ENCODE results near the gene IRX6.

IRX6 gene

GRCh38 chr16:55279598-55279997 is 44.4 kb upstream of the IRX6 start:
- H3K4me3 ChIP-seq (ENCODE audit: low read depth in 1 of 2, low read length in 1 of 2): no peak overlapping the region
- no peaks in the 10 kb centered on the region for H3K4me1 ChIP-seq (ENCODE audit: control insufficient read depth in 1 of 2, insufficient read depth in 1 of 2, low read depth in 1 of 2, low read length in 1 of 2)
- H3K27ac ChIP-seq: no peak overlapping the region
- no peaks in the 10 kb centered on the region for H3K36me3 ChIP-seq
- no peaks in the 10 kb centered on the region for H3K9me3 ChIP-seq
- peaks cover 48% of the 10 kb centered on the region for H3K27me3 ChIP-seq
- TF ChIP-seq CTCF (IDR thresholded peaks at IDR 0.05): no peak

- H3K9me3 ChIP-seq: no peaks in the 10 kb centered on the region
- TF ChIP-seq CTCF (IDR thresholded peaks at IDR 0.05): no peak
- no peaks in the 10 kb centered on the region for H3K36me3 ChIP-seq
- H3K27me3 ChIP-seq: peaks cover 53% of the 10 kb centered on the region
- H3K27ac ChIP-seq: no peak overlapping the region
- H3K4me1 ChIP-seq (ENCODE audit: control insufficient read depth in 1 of 2, insufficient read depth in 1 of 2, low read depth in 1 of 2, low read length in 1 of 2): no peaks in the 10 kb centered on the region
- no peak overlapping the region for H3K4me3 ChIP-seq (ENCODE audit: low read depth in 1 of 2, low read length in 1 of 2)
Measured at GRCh38 chr16:55280587-55280986, 43.4 kb upstream of the IRX6 start.

GRCh38 chr16:55282441-55282840 is 41.6 kb upstream of the IRX6 start:
- Histone ChIP-seq H3K36me3 (no peaks in the 10 kb centered on the region), H3K27me3 (peaks cover 53% of the 10 kb centered on the region)

GRCh38 chr16:55283812-55284717 is 39.9 kb upstream of the IRX6 start:
- H3K4me1 ChIP-seq (ENCODE audit: control insufficient read depth in 1 of 2, insufficient read depth in 1 of 2, low read depth in 1 of 2, low read length in 1 of 2): no peaks in the 10 kb centered on the region
- no peaks in the 10 kb centered on the region for H3K36me3 ChIP-seq
- H3K9me3 ChIP-seq: no peaks in the 10 kb centered on the region
- no peak for TF ChIP-seq CTCF (IDR thresholded peaks at IDR 0.05)
- H3K27me3 ChIP-seq: peaks cover 47% of the 10 kb centered on the region
- no peak overlapping the region for H3K27ac ChIP-seq
- no peak overlapping the region for H3K4me3 ChIP-seq (ENCODE audit: low read depth in 1 of 2, low read length in 1 of 2)

More at GRCh38 chr16:55282441-55282840, 41.6 kb upstream of the IRX6 start:
- Histone ChIP-seq H3K27ac (no peak overlapping the region), H3K4me1 (ENCODE audit: control insufficient read depth in 1 of 2, insufficient read depth in 1 of 2, low read depth in 1 of 2, low read length in 1 of 2) (no peaks in the 10 kb centered on the region), H3K9me3 (no peaks in the 10 kb centered on the region), H3K4me3 (ENCODE audit: low read depth in 1 of 2, low read length in 1 of 2) (no peak overlapping the region)
- TF ChIP-seq CTCF (IDR thresholded peaks at IDR 0.05): no peak

GRCh38 chr16:55284718-55285099 is 39.3 kb upstream of the IRX6 start:
- H3K27ac ChIP-seq: no peak overlapping the region
- TF ChIP-seq CTCF (IDR thresholded peaks at IDR 0.05): no peak

More at GRCh38 chr16:55284718-55285099, 39.3 kb upstream of the IRX6 start:
- H3K4me1 ChIP-seq (ENCODE audit: control insufficient read depth in 1 of 2, insufficient read depth in 1 of 2, low read depth in 1 of 2, low read length in 1 of 2): no peaks in the 10 kb centered on the region
- no peaks in the 10 kb centered on the region for H3K36me3 ChIP-seq
- H3K27me3 ChIP-seq: peaks cover 47% of the 10 kb centered on the region
- no peaks in the 10 kb centered on the region for H3K9me3 ChIP-seq
- no peak overlapping the region for H3K4me3 ChIP-seq (ENCODE audit: low read depth in 1 of 2, low read length in 1 of 2)

All from neutrophil (primary cell).